ENCODE results near the gene ADCY2. TPM values are rescaled to one million over a fixed set of nuclear protein-coding genes. Genes with fewer than 3 reads are reported as not detected.

The ADCY2 gene
- polyA plus RNA-seq, 1 donor (not counting 4 experiments of a cell fraction or from before 2014, with no cell fraction given), result 0.13 TPM

DNA sequence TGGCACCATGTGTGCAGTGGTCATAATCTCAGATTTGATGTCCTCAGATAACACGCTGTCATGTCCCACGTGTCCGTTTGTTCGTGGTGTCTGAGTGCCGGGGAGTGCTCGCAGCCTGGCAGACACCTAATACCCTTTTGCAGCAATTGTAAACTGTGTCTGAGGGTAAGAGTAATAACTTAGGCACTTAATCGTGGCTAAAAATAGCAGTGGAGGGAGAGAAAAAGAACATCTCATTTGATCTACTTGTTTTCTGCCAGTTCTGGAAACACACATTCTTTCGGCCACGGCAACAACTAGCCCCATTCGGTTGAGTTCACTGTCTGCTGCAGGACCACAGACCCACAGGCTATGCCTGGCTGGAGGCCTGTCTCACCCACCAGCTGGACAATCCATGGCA is 16.5 kb downstream of the ADCY2 start:
- no peaks in the 10 kb centered on the region for H3K79me2 ChIP-seq (ENCODE audit: control insufficient read depth, insufficient read depth, low read length)
- DNase-seq (ENCODE audit: low read depth, low spot score) (no peak), FAIRE-seq (no peak)
- H4K20me1 ChIP-seq (ENCODE audit: control insufficient read depth, extremely low read depth, insufficient read depth, low read length), result no peaks in the 10 kb centered on the region
- no peaks in the 10 kb centered on the region for H3K36me3 ChIP-seq (ENCODE audit: control insufficient read depth in 2 of 2, extremely low read depth in 1 of 2, insufficient read depth in 2 of 2, low read length in 2 of 2)
- H2AFZ ChIP-seq (ENCODE audit: control insufficient read depth, low read length), result no peak overlapping the region
- no peaks in the 10 kb centered on the region for H3K27me3 ChIP-seq (ENCODE audit: control insufficient read depth, extremely low read depth, insufficient read depth, low read length)
- no peaks in the 10 kb centered on the region for H3K9me3 ChIP-seq (ENCODE audit: control insufficient read depth, low read depth, low read length)
- H3K4me2 ChIP-seq (ENCODE audit: control insufficient read depth, extremely low read depth, insufficient read depth, low read depth, low read length), result no peak overlapping the region
- H3K9me1 ChIP-seq (ENCODE audit: control insufficient read depth, extremely low read depth, insufficient read depth, low read length), result no peaks in the 10 kb centered on the region
- TF ChIP-seq EZH2 (IDR thresholded peaks at IDR 0.05; ENCODE audit: low read length), result no peak
- TF ChIP-seq, protein P1, sequence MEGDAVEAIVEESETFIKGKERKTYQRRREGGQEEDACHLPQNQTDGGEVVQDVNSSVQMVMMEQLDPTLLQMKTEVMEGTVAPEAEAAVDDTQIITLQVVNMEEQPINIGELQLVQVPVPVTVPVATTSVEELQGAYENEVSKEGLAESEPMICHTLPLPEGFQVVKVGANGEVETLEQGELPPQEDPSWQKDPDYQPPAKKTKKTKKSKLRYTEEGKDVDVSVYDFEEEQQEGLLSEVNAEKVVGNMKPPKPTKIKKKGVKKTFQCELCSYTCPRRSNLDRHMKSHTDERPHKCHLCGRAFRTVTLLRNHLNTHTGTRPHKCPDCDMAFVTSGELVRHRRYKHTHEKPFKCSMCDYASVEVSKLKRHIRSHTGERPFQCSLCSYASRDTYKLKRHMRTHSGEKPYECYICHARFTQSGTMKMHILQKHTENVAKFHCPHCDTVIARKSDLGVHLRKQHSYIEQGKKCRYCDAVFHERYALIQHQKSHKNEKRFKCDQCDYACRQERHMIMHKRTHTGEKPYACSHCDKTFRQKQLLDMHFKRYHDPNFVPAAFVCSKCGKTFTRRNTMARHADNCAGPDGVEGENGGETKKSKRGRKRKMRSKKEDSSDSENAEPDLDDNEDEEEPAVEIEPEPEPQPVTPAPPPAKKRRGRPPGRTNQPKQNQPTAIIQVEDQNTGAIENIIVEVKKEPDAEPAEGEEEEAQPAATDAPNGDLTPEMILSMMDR (optimal IDR thresholded peaks at IDR 0.05 in 1 of 3, IDR thresholded peaks at IDR 0.05 in 1 of 3, conservative IDR thresholded peaks at IDR 0.05 in 1 of 3; ENCODE audit: extremely low read depth in 1 of 3, insufficient read depth in 2 of 3, low read length in 3 of 3), result no peak
- H3K4me1 ChIP-seq (ENCODE audit: control insufficient read depth, extremely low read depth, insufficient read depth, low read length), result no peaks in the 10 kb centered on the region
- no peak overlapping the region for H3K4me3 ChIP-seq (ENCODE audit: control insufficient read depth in 2 of 3, extremely low read depth in 1 of 3, insufficient read depth in 2 of 3, low read depth in 1 of 3, low read length in 3 of 3)
- dilution Hi-C loops (cut with MboI; ENCODE audit: extremely low pct_ligation_motif_present, low sequenced_read_pairs), result no loop called here
- H3K9ac ChIP-seq (ENCODE audit: control insufficient read depth, extremely low read depth, insufficient read depth, low read length), result no peak overlapping the region
- no peak overlapping the region for H3K27ac ChIP-seq (ENCODE audit: control insufficient read depth, insufficient read depth, low read length)

DNA sequence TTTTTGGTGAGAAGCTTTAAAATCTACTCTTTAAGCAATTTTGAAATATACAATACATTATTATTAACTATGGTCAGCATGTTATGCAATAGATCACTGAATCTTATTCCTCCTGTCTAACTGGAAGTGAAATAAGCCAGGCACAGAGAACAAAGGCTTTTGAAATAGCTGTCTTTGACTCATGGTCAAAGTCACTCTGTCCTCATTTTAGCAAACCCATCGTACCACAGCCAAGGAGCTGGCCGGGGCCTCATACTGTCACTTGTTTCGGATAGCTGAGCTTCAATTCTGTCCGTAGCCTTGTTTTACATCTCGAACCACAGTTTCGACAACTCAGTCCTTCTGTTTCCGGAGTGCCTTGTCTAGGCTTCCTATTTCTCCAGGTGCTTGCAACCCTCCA is 19.2 kb downstream of the ADCY2 start:
- TF ChIP-seq, protein P1 (optimal IDR thresholded peaks at IDR 0.05 in 1 of 3, IDR thresholded peaks at IDR 0.05 in 1 of 3, conservative IDR thresholded peaks at IDR 0.05 in 1 of 3; ENCODE audit: extremely low read depth in 1 of 3, insufficient read depth in 2 of 3, low read length in 3 of 3), result no peak
- no peak for TF ChIP-seq EZH2 (IDR thresholded peaks at IDR 0.05; ENCODE audit: low read length)
- Histone ChIP-seq H4K20me1 (ENCODE audit: control insufficient read depth, extremely low read depth, insufficient read depth, low read length) (no peaks in the 10 kb centered on the region), H3K36me3 (ENCODE audit: control insufficient read depth in 2 of 2, extremely low read depth in 1 of 2, insufficient read depth in 2 of 2, low read length in 2 of 2) (no peaks in the 10 kb centered on the region), H3K4me2 (ENCODE audit: control insufficient read depth, extremely low read depth, insufficient read depth, low read depth, low read length) (no peak overlapping the region), H3K4me3 (ENCODE audit: control insufficient read depth in 2 of 3, extremely low read depth in 1 of 3, insufficient read depth in 2 of 3, low read depth in 1 of 3, low read length in 3 of 3) (no peak overlapping the region), H3K79me2 (ENCODE audit: control insufficient read depth, insufficient read depth, low read length) (no peaks in the 10 kb centered on the region), H3K27ac (ENCODE audit: control insufficient read depth, insufficient read depth, low read length) (no peak overlapping the region), H3K9me3 (ENCODE audit: control insufficient read depth, low read depth, low read length) (no peaks in the 10 kb centered on the region), H2AFZ (ENCODE audit: control insufficient read depth, low read length) (no peak overlapping the region), H3K27me3 (ENCODE audit: control insufficient read depth, extremely low read depth, insufficient read depth, low read length) (no peaks in the 10 kb centered on the region), H3K4me1 (ENCODE audit: control insufficient read depth, extremely low read depth, insufficient read depth, low read length) (no peaks in the 10 kb centered on the region), H3K9ac (ENCODE audit: control insufficient read depth, extremely low read depth, insufficient read depth, low read length) (no peak overlapping the region), H3K9me1 (ENCODE audit: control insufficient read depth, extremely low read depth, insufficient read depth, low read length) (no peaks in the 10 kb centered on the region)
- no peak for DNase-seq (ENCODE audit: low read depth, low spot score)
- FAIRE-seq, result no peak
- dilution Hi-C loops (cut with MboI; ENCODE audit: extremely low pct_ligation_motif_present, low sequenced_read_pairs), result no loop called here

All from keratinocyte (primary cell).